HPDE6-E6E7 (cell line): ENCODE data around the gene BEST3.

Experiments
- DNase-seq: peaks from one replicate; pipeline ENCODE4 v3.0.0; 2011; ENCODE audit warnings: missing footprints; ENCODE audit errors: extremely low spot score

The BEST3 gene

DNA sequence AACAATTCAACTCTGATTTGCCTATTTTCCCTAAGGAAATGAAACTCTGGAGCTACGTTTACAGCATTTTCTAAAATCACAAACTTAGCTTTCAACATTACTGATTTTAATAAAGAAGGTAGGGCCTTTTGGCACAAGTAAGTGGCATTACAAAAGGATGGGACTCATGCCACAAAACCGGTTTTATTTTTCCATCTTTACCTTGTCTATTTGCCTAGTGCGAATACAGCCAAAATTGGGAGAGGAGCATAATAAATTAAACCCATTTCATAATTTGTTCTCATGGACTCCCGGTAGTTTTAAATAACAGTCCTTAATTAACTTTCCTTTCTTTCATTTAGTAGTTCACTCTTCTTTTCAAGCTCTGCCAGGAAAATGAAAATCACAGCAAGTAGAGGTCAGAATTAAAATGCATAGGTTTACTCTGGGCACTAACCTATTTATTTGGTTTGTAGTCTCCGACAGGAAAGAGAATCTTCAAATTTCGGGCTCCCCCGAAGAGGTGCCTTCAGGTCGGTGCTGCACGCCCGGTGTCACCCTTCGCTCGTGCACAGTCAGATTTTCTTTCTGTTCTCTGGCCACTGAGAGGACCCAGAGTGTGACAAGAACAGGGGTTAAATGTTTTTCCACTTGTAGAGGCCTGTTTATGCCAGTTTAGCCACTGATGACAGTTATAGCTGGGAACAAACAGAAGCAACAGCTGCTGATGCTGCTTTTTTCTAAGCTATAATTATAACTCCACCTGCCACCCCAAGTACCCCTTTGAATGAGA, at the start of gene BEST3:
Gene BEST3, minus strand, starts transcription at position 535 of the 772 bp plus-strand sequence. CDS start 1,505 bp downstream, outside the sequence.
- no peak for DNase-seq

DNA sequence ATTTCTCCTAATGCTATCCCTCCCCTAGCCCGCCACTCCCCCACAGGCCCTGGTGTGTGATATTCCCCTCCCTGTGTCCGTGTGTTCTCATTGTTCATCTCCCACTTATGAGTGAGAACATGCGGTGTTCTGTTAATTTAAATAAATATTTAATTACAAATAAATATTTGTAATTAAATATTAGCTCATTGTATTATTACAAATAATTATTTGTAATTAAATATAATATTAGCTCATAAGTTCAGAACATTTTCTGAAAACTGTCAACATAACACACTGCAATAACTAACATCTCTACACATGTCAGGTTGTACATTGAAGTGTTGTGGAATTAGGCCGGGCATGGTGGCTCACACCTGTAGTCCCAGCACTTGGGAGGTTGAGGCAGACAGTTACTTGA, 45.0 kb upstream of the BEST3 start:
- DNase-seq = no peak

GRCh38 chr12:69739287-69740191, 40.4 kb upstream of the BEST3 start:
- DNase-seq = peak; percentile 21

GRCh38 chr12:69738351-69739286, 39.5 kb upstream of the BEST3 start, which contains the start of gene RAB3IP:
TSS of gene RAB3IP (plus strand) at chr12:69738860. CDS start at chr12:69755409, 16,549 bp downstream.
- peak; percentile 88 for DNase-seq

DNA sequence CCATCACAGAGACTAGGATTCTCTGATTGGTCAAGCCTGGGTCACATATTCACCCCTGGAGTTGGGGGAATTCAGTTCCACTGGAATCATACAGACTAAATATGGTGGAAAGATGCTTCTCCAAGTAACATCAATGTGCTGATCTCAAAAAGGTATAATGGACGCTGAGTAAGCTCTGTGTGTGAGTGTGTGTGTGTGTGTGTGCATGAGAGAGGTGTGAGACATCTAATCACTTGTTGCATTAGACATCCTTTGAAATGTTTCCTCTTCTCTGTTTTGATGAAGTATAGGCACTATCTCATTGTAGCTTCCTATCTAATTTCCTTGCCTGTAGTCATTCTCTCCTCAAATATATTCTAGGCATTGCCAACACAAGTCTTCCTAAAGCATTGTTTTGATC, 34.5 kb upstream of the BEST3 start:
- DNase-seq = no peak

DNA sequence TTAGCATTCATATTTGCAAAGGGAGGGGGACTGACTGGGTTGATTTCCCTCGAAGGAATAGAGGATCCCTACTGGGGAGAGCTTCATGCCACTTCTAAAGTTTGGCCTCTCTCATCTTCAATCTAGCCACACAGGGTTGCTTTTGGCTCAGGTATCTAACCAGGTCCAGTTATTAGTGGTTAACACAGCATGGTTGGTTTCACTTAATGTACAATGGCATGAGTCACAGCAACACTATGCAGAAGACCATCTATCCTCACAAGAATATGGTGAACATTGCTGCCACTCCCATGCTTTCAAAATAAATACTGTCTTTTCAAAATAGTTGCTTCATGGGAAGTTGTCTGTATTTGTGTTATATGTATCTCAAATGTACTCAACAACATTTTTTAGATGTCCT, 33.0 kb upstream of the BEST3 start:
- peak; percentile 15 for DNase-seq

DNA sequence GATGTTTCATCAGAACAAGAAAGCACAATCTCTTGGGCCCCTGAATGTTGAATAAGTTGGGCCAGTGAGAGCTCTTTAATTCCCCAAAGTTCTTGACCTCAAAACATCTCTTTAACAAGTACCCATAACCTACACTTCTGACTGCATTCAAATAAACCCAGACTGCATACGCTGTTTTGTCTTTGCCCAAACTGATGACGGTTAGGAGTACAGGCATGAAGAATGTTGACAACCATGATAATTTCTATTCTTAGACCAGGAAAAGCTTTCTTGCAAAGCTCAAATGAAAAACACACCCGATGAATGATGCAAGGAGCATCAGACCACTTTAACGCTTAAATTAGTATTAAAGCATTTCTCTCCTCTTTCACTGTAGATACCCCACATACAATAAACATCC, 27.8 kb upstream of the BEST3 start:
- no peak for DNase-seq

- no peak for DNase-seq
Observed at GRCh38 chr12:69720750-69721149, 21.6 kb upstream of the BEST3 start.

DNA sequence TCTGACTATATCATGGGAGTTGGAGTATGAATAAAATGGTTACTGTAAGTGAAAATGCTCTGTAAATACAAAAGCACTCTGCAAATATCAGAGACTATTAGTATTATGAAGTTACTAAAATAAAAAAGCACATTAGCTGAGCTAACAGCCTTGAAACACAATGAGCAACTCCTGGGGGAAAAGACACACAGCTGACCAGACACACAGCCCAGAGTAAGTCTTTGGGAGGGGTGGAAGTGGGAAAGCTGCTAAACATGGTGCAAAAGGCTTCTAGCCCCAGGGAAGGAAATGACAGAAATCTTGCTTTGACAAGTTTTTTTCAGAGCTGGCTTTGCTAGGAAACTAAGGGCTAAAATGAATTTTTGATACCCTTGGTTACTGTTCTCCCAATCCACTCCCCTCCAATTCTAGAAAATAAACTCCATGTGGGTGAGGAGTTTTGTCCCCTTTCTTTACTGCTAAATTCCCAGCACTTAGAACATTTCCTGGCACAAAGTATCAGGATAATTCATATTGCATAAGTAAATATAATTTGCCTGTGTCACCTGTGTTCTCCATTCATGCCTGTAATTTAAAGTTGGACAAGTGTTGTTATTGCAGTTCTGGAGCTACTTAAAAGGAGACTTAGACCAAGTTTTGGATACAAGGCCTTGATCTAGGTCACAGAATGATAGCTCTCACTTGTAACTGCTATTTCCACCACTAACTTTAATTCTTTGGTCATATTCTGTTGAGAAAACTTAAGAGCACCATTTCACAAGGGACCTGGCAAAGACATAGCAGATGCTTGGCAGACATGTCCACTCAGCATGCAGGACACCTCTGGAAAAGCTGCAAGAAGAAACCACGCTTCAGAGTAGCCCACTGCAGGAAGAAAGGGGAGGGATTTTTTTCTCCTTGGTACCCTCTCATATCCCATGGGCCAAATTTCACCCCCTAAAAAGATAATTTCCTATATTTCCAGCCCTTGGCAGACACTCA, 20.5 kb upstream of the BEST3 start:
- no peak for DNase-seq

DNA sequence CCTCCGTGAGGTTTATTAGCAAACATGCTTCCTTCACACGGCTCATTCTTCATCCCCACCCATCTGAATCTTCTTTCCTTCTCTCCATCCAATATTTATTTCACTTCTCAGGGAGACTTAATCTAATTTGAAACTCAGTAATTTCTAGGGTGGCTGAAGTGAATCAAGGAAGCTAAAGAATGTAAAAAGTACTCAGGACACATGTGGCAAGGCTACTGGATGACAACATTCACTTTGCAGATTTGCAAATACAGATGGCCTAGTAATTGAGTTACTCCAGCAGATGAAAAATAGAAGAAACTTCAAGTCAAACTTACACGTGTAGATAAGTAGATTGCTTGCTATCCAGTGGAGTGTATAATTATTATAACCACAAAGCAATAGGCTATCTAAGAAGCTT, 15.4 kb upstream of the BEST3 start:
- DNase-seq = no peak

GRCh38 chr12:69712826-69713225, 13.7 kb upstream of the BEST3 start:
- no peak for DNase-seq

DNA sequence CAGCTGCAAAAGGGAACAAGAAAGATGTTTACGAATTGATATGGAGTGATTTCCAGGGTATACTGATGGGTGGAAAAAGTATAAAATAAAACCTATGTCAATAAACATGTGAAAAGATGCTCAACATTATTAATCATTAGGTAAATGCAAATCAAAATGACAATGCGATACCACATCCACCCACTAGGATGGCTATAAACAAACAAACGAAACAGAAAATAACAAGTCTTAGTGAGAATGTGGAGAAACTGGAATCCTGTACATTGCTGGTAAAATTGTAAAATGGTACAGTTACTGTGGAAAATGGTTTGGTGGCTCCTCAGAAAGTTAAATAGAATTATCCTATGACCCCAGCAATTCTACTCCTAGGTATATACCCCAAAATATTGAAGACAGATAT, 9.5 kb upstream of the BEST3 start:
- no peak for DNase-seq

GRCh38 chr12:69704357-69704756, 5.3 kb upstream of the BEST3 start:
- no peak for DNase-seq

- no peak for DNase-seq
Observed at GRCh38 chr12:69703146-69703642, 4.1 kb upstream of the BEST3 start.

DNA sequence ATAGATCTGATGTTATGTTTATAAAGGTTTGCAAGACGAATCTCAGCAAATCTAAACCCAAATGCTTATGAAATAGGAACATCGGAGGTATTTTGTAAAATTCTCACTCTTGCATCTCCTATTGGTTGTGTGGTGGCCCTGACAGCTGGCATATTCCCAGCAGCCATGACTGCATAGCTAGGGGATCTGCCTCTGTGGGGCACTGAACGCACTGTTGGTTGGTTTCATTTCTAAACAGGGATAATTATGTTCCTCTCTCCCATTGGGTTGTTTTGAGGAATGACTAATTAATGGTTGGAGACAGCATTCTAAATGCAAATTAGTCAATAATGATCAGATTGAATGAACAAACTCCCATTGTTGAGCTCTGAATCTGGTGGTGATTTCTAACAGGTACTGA, 2.7 kb upstream of the BEST3 start:
- DNase-seq = no peak

DNA sequence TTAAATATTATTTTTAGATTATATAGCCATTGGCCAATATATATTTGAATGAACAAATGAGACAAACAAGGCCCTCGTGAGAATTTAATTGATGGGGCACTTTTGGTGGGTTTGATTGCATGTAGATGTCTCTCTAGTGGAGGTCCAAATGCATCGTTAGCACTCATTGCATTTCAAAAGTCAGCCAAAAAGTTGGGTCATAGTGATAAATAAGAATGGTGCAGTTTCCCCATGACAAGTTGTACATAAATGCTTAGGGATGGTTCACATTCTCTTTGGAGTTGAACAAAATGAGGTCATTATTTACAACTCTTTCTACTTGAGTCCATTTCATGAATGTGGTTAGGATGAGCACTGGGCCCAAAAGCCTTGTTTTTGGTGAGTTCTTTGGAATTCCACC, 1.0 kb downstream of the BEST3 start:
- no peak for DNase-seq

GRCh38 chr12:69694123-69694522, 5.0 kb downstream of the BEST3 start:
- no peak for DNase-seq

DNA sequence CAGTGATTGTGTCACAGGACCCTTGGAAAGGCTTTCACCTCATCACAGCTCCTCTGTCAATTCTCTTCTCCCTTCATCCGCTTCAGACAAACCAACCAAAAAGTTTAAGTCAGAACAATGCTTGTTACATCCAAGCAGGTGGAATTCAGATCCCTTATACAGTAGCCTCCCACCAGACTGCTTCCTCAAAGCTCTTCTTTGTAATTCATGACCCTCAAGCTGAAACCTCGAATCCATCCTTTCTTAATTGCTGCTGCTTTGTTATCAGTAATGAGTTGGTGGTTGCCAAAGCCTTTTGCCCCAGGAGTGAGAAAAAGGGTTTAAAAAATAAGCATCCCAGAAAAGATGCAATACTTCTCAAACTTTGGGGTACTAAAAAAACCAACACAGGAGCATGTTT, 9.5 kb downstream of the BEST3 start:
- DNase-seq = no peak

- DNase-seq = peak; percentile 90
Observed at GRCh38 chr12:69688471-69689427, 10.4 kb downstream of the BEST3 start.
